Hepatic stellate cell (primary cell): Measurements from ENCODE around the gene LRRC8B.

Experiments used
- DNase-seq: peaks from one replicate; pipeline ENCODE4 v3.0.0; 2011; ENCODE audit warnings: low spot score

LRRC8B gene

DNA sequence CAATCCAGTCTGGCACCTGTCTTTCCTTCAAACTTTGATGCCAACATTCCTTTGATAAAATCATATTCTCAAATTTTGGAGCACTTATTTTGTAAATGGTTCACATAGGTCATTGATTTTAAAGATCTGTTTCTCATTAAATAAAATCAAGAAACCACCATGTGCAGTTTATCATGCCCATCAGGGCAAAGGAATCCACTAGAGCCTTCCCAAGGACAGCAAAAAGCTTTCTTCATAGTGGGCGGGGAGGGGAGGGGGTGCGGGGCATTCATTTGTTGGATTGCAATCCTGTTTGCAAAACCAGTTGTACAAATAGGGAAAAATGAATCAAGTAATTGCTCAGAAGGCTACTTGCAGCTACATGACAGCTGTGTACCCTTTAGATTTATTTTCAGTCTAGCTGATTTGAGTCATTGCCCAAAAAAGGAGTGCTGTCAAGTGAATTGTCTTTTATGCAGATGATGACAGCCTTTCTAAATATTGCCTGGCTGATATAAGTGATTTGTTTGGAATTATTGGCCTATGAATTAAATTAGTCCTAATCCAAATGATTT is 23.0 kb downstream of the LRRC8B start:
- peak; percentile 19 for DNase-seq

- DNase-seq = no peak
These were observed 23.7 kb downstream of the LRRC8B start for GRCh38 chr1:89548122-89548857.

GRCh38 chr1:89550995-89551394 is 26.4 kb downstream of the LRRC8B start:
- no peak for DNase-seq

- no peak for DNase-seq
These were observed 27.9 kb downstream of the LRRC8B start for GRCh38 chr1:89552471-89553081.

DNA sequence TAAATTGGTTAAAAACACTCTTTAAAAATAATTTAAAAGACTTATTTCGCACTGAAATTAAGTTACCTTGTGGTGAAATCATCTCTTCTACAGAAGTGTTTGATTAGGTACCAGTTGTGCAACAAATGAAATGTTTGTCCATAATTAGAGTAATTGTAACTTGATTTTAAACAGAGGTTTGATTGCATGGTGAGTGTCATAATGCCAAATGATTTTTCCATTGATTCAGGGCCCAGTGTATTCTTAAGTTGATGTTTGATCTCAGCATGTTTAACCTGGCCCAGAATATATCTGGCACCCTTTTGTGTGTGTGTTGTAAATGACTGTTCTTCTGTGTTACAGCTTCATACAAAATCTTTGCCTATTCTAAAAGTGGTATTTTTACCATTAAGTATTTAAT is 28.5 kb downstream of the LRRC8B start:
- DNase-seq = no peak

DNA sequence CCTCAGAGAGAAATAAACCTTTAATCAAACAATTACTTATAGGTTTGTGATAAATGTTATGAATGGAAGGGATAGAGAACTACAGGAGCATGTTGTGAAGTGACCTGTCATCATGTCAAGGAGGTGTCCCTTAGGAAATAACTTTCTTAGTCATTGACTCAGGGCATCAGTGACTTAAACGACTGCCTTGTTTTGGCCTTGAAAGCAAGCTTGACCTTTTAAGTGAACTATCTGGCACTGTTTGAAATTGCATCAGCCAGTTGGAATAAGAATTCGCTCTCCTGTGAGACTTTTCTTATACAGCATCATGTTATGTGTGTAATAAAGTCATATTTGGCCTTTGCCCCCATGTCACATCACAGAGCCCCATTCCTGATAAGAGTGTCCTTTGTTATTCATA is 30.9 kb downstream of the LRRC8B start:
- DNase-seq = no peak

GRCh38 chr1:89556726-89557444 is 32.3 kb downstream of the LRRC8B start:
- no peak for DNase-seq

- DNase-seq = no peak
These were observed 32.8 kb downstream of the LRRC8B start for GRCh38 chr1:89557445-89557825.

DNA sequence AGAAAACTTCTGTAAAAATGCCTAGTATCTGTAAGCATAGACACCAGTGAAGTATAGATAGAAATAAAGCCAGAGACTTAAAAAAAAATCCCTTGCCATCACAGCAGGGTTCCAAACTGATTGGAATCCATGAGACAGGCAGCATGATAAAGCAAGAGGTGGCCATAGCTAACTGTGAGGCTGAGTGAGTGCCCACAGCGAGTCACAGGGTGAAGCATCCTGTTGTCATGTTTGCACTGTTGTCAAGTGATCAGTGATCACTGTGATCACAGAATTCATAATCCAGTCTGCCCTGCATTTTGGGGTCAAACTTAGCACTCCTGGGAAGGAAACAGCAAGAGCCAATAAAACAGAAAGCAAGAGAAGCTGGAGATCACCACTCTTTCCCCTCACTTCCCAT is 33.3 kb downstream of the LRRC8B start:
- no peak for DNase-seq

GRCh38 chr1:89563957-89564604 is 39.5 kb downstream of the LRRC8B start:
- DNase-seq = no peak

DNA sequence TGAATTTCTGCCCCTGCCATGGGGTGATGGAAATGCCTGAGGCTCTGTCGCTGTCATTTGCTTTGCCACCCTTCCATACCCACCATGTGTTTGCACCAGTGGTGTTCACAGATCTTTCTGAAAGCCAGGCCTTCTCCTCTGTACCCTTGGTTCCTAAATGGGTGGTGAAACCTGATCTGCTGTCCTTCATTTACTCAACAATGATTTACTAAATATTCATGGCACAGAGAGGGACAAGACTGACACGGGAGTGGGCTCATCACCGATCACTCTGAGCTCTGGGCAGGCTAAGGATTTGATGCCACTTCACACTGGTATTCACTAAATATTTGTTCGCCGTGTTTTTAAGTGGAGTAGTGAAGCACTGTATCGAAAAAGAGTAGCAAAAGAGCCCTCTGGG is 40.9 kb downstream of the LRRC8B start:
- no peak for DNase-seq

DNA sequence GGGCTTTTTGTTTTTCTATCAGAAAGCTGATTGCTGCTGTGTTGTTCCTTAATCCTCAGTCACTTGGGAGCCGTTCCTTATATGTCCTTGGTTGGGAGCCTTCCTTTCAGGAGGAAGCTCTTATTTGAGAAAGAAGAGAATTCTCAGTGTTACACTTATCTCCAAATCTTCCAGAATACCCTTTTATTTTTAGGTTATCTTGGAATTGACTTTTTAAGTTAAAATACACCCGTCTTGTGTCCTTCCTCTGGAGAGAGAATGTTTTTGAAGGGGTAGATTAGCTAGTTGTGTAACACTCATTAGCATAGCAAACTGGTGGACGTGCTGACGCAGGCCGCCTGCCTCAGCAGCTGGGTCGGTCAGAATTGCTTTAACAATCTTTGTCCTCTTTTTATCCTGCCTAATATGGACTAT is 42.1 kb downstream of the LRRC8B start:
- no peak for DNase-seq

- DNase-seq = no peak
These were observed 43.2 kb downstream of the LRRC8B start for GRCh38 chr1:89567797-89568196.

DNA sequence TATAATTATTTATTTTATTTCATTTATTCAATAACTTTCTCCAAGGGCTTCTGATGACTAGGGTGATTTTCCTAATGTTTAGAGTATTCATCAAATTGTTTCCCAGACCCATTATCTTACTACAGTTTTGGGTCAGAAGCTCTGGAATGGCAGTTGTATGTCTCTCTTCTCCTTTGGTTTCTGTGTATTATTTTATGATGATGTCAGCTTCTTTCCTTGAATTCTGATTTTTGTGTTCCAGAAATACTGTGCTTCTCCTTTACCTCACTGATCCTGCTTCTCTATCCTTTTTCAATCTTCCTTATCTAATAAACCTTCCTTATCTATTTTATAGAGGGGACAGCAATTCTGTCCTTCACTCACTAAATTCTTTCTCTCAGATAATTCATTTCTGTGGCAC is 48.8 kb downstream of the LRRC8B start:
- DNase-seq = no peak

GRCh38 chr1:89574621-89575020 is 50.0 kb downstream of the LRRC8B start:
- DNase-seq = no peak

- DNase-seq = no peak
These were observed 50.6 kb downstream of the LRRC8B start for GRCh38 chr1:89575207-89575606.

DNA sequence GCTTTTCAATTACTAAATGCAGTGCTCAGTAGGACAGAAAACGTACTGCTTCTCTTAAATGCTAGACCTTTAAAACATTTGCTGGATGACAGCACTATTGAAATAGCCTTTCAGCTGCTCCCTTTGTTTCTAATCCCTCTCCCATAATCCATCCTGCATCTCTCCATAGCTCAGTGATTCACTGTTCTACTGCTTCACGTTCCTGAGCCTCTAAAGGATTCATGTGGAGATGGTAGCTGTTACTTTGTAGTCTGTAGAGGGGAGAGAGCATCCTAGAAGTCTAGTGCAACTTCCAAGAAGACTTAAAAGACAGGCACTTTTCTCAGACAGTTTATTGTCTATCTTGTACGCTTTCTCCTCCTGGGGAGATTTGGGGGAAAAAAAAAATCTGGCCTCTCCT is 51.4 kb downstream of the LRRC8B start:
- no peak for DNase-seq

DNA sequence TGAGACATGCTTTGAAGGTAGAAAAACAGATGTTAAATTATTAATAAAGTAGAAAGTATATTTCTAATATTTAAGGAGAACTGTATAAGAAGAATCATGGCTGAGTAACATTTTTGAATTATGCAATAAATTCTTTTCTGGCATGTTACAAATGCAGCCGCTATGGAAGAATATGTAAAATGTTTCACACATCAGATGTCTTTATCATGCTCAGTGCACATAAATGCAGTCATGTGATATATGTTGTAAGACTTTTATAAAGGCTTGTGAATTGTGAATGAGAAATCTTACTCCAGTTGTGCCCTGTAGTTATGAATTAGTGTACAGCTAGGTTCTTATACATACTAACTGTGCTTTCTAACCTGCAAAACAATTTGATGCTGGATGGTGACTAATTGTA is 53.5 kb downstream of the LRRC8B start:
- no peak for DNase-seq

DNA sequence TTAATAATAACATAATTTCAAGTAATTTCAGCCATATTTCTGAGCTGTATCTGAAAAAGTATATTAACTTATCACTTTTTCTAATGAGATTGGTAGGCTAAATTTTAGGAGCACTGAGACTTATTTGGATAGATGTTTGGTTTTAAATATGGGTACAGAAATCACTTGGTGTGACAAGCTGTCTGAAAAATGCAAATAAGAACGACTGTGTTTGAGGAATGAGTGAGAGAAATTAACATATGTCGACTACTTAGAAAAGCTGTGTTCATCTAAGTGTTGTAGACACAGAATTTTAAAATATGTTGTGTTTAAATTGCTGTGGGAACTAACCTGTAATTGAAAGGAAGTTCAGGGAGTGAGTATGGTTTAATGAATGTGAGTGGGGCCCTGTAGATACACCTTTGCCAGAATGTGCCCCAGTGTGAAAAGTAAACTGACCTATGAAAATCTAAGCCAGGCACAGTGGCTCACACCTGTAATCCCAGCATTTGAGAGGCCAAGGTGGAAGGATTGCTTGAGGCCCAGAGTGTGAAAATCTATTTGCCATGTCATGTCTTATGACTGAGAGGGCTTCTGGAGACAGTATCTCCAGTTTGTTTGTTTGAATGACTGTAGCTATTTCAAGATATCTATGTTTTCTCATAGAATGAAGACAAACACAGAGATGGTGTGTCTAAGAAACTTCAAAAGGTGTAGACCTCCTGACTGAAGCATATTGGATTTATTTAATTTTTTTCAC is 54.5 kb downstream of the LRRC8B start:
- DNase-seq = no peak

- no peak for DNase-seq
These were observed 55.4 kb downstream of the LRRC8B start for GRCh38 chr1:89580036-89580435.

GRCh38 chr1:89581859-89582258 is 57.2 kb downstream of the LRRC8B start:
- DNase-seq = no peak

- no peak for DNase-seq
These were observed 57.9 kb downstream of the LRRC8B start for GRCh38 chr1:89582571-89582970.
